ENCODE data around the gene LRRC43. TPM values are rescaled to one million over a fixed set of nuclear protein-coding genes. Genes with fewer than 3 reads are reported as not detected.
A peak's percentile ranks its signal among the peaks of the same experiment; 100 is the strongest.

Gene LRRC43
- total RNA-seq, 2 donors from 2014 or later = 1.1 to 9.3 TPM

DNA sequence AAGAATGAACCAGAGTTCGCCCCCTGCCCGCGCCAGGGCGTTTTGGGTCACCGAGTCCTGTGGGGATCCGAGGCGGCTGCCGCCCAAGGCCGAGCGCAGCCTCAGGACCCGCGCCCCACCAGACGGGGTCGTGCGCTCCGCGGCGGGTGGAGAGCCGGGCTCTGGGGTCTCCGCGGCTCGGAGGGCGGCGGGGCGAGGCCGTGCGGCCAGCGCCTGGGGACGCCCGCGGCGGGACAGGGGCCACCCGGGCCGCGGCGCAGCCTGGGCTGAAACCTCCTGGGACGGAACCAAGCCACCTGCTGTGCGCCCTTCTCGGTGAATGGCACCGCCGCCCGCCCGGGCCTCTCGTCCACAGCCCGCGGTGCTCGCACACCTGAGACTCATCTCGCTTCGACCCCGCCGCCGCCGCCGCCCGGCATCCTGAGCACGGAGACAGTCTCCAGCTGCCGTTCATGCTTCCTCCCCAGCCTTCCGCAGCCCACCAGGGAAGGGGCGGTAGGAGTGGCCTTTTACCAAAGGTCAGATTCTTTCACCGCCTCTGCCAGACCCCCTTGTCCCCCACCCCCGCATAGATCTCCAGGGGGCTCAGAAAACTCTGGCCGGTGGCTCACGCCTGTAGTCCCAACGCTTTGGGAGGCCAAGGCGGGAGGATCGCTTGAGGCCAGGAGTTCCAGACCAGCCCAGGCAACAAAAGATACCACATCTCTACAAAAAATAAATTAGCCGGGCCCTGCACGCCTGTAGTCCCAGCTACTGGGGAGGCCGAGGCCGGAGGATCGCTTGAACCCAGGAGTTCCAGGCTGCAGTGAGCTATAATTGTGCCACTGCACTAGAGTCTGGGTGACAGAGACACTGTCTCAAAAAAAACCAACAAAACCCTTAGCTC lies 21.5 kb downstream of the LRRC43 start:
- DNase-seq (ENCODE audit: low spot score) = no peak
- no peaks in the 10 kb centered on the region for H3K9me3 Mint-ChIP-seq
- peaks cover 7% of the 10 kb centered on the region for H3K36me3 Mint-ChIP-seq
- peak overlapping the region; percentile 78 for H3K4me3 Mint-ChIP-seq
- peaks cover 5 to 13% of the 10 kb centered on the region in 2 donors for H3K4me1 Mint-ChIP-seq (ENCODE audit: low read depth in 2 of 2)
- peak; percentile 2 to 12 for ATAC-seq
- peaks cover 11 to 17% of the 10 kb centered on the region in 2 donors for H3K27me3 Mint-ChIP-seq
- H3K27ac Mint-ChIP-seq = peak overlapping the region in 1 of 2 donors; percentile 21

DNA sequence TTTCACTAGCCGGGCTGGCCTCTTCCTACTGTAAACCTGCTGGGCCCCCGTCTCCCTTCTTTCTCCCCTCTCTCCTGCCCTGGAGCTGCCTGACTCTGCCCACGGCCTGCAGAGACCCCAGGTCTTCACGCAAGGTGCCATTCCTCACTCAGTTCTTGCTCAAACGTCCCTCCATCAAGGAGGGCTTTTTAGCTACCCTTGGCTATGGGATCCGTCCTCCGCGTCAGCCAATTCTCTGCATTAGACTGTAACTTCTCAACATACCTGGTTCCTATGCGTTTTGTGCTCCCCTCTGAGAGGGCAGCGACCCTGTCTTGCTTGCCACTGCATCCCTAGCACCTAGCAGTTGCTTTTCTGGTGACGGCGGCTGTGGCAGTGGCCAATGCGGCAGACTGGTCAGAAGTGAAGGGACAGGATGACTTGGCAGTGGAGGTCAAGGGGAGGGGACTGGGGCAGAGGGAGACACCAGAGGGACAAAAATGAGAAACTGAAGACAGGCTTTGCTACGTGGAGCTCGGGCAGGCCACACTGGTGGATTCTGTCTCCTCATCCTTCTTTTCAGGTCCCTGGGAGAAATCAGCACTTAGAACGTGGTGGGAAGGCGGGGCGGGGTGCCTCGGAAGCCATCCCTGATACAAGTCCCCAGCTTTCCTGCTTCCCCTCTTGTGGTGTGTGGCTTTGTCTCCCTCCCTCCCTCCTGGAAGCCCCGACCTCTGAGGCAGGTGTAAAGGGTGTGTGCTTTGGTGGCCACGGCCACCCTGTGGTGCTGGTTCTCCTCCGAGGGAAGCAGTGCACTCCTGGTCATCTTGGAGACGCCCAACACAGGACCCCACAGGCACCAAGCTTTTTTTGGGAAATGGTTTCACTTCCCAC lies 22.4 kb downstream of the LRRC43 start:
- no peak for DNase-seq (ENCODE audit: low spot score)
- peaks cover 11% of the 10 kb centered on the region for H3K36me3 Mint-ChIP-seq

DNA sequence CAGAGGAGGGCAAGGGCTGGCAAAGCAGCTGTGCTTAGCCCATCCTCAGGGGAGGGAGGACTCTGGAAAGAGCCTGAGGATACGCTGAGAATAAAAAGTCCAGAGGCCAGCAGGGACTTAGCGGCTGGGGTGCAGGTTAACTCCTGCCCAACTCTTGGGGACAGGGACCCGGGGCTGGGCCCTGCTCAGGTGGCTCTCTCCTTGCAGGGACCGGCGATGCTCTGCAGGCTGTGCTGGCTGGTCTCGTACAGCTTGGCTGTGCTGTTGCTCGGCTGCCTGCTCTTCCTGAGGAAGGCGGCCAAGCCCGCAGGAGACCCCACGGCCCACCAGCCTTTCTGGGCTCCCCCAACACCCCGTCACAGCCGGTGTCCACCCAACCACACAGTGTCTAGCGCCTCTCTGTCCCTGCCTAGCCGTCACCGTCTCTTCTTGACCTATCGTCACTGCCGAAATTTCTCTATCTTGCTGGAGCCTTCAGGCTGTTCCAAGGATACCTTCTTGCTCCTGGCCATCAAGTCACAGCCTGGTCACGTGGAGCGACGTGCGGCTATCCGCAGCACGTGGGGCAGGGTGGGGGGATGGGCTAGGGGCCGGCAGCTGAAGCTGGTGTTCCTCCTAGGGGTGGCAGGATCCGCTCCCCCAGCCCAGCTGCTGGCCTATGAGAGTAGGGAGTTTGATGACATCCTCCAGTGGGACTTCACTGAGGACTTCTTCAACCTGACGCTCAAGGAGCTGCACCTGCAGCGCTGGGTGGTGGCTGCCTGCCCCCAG lies 23.4 kb downstream of the LRRC43 start:
- Mint-ChIP-seq H3K4me3 (no peak overlapping the region), H3K9me3 (no peaks in the 10 kb centered on the region)

More for the DNA sequence above, 22.4 kb downstream of the LRRC43 start:
- Mint-ChIP-seq H3K4me3 (peak overlapping the region; percentile 78), H3K4me1 (ENCODE audit: low read depth in 2 of 2) (peaks cover 5 to 13% of the 10 kb centered on the region in 2 donors), H3K9me3 (no peaks in the 10 kb centered on the region), H3K27ac (peak overlapping the region in 1 of 2 donors; percentile 21), H3K27me3 (peaks cover 11 to 15% of the 10 kb centered on the region in 2 donors)
- ATAC-seq = no peak

DNA sequence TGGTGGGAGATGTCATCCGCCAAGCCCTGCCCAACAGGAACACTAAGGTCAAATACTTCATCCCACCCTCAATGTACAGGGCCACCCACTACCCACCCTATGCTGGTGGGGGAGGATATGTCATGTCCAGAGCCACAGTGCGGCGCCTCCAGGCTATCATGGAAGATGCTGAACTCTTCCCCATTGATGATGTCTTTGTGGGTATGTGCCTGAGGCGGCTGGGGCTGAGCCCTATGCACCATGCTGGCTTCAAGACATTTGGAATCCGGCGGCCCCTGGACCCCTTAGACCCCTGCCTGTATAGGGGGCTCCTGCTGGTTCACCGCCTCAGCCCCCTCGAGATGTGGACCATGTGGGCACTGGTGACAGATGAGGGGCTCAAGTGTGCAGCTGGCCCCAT lies 24.1 kb downstream of the LRRC43 start:
- no peak overlapping the region for H3K4me3 Mint-ChIP-seq
- peaks cover 5 to 13% of the 10 kb centered on the region in 2 donors for H3K4me1 Mint-ChIP-seq (ENCODE audit: low read depth in 2 of 2)
- H3K9me3 Mint-ChIP-seq = no peaks in the 10 kb centered on the region
- ATAC-seq (no peak), DNase-seq (ENCODE audit: low spot score) (no peak)
- H3K36me3 Mint-ChIP-seq = peaks cover 12% of the 10 kb centered on the region
- peaks cover 11 to 12% of the 10 kb centered on the region in 2 donors for H3K27me3 Mint-ChIP-seq
- no peak overlapping the region for H3K27ac Mint-ChIP-seq

More for the DNA sequence above, 23.4 kb downstream of the LRRC43 start:
- DNase-seq (ENCODE audit: low spot score) = no peak
- no peak for ATAC-seq
- peaks cover 11 to 15% of the 10 kb centered on the region in 2 donors for H3K27me3 Mint-ChIP-seq
- H3K4me1 Mint-ChIP-seq (ENCODE audit: low read depth in 2 of 2) = peaks cover 5 to 13% of the 10 kb centered on the region in 2 donors
- H3K36me3 Mint-ChIP-seq = peaks cover 11% of the 10 kb centered on the region
- H3K27ac Mint-ChIP-seq = no peak overlapping the region

DNA sequence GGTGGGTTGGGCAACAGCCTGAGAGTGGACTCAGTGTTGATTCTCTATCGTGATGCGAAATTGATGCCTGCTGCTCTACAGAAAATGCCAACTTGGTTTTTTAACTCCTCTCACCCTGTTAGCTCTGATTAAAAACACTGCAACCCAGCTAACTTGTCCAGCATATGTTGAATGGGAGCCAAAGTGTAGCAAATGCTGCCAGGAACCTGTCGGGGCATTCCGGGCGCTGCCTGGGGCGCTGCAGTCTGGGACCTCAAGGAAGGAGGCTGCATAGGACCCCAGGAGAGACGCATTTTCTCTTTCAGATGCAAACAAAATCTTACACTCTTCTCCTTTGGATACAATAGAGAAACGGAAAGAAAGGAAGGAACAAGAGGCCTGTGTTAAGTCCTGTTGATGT lies 24.5 kb downstream of the LRRC43 start:
- Mint-ChIP-seq H3K4me1 (ENCODE audit: low read depth in 2 of 2) (peaks cover 5 to 13% of the 10 kb centered on the region in 2 donors), H3K4me3 (no peak overlapping the region), H3K36me3 (peaks cover 16% of the 10 kb centered on the region), H3K27ac (no peak overlapping the region), H3K27me3 (peaks cover 11 to 12% of the 10 kb centered on the region in 2 donors), H3K9me3 (no peaks in the 10 kb centered on the region)
- DNase-seq (ENCODE audit: low spot score) = no peak
- ATAC-seq = no peak

DNA sequence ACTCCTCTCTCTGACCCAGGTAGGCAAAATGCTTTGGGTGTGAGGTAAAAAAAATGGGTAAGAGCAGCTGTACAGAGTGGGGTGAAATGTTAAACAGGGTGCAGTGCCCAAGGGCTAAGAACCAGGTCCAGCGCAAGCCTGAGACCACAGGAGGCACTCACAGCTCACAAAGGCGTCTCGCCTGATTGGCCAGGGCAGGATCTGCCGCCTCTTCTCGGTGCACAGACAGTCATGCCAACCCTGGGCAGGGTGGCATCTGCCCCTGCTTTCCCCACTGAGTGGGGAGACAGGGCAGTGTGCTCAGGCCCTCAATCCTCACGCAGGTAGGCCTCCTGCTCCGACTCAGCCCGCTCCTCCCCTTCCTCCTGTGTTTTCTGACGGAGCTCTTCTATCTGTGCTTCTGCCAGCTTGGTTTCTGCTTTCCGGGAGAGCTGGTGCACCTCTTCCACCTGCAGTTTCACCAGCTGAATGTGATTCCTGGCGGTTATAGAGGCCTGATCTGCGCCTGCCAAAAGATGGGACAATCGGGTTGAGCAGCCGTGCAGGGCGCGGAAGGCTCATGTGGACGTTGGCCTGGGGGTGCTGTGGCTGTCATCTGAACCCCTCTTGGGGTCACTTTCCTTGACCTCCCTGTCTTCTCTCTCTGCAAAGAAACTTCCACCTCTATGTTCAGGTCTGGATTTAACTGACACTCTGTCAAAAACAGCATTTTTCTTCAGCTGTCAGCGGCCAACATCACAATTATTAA lies 25.3 kb downstream of the LRRC43 start:
- H3K36me3 Mint-ChIP-seq = peaks cover 16% of the 10 kb centered on the region
- H3K9me3 Mint-ChIP-seq = no peaks in the 10 kb centered on the region

DNA sequence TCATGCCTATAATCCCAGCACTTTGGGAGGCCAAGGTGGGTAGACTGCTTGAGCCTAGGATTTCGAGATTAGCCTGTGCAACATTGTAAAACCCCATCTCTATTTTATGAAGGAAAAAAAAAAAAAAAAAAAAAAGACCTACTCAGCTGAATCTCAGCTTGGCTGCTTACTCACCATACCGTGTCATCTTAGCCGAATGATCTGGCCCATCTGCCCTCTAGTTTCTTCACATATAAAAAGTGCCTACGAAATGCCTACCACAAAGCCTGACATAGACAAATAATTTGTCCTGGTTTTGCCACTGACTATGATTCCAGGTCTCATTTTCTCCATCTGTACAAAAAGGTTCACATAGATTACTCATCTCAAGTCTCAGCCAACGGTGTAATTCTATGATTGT lies 32.8 kb downstream of the LRRC43 start:
- Mint-ChIP-seq H3K27me3 (no peaks in the 10 kb centered on the region), H3K36me3 (peaks cover 31% of the 10 kb centered on the region), H3K9me3 (no peaks in the 10 kb centered on the region), H3K4me1 (ENCODE audit: low read depth in 2 of 2) (peaks cover 0 to 3% of the 10 kb centered on the region in 2 donors), H3K4me3 (no peak overlapping the region), H3K27ac (no peak overlapping the region)
- DNase-seq (ENCODE audit: low spot score) (no peak), ATAC-seq (no peak)

More for the DNA sequence above, 25.3 kb downstream of the LRRC43 start:
- no peak overlapping the region for H3K4me3 Mint-ChIP-seq
- DNase-seq (ENCODE audit: low spot score) (no peak), ATAC-seq (no peak)
- H3K4me1 Mint-ChIP-seq (ENCODE audit: low read depth in 2 of 2) = peaks cover 5 to 8% of the 10 kb centered on the region in 2 donors
- H3K27ac Mint-ChIP-seq = no peak overlapping the region
- peaks cover 9 to 11% of the 10 kb centered on the region in 2 donors for H3K27me3 Mint-ChIP-seq

DNA sequence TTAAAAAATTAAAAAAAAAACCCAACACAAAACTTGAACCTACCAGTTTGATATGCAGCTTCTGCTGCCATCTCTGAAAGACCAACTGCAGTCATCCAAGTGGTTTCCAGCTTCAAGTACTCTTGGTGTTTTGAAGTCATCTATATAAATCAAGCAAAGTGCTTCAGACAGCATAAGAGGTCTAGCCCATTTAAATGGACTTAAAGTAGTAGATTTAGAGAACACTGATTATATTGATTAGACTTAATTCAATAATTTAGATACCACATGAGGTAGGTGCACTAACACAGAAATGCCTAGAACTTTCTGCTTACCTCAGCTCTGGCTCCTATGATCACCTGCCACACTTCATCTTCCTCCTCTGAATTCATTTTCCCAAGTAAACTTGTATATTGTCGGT lies 33.5 kb downstream of the LRRC43 start:
- no peak for ATAC-seq
- no peaks in the 10 kb centered on the region for H3K9me3 Mint-ChIP-seq
- no peak overlapping the region for H3K4me3 Mint-ChIP-seq
- H3K4me1 Mint-ChIP-seq (ENCODE audit: low read depth in 2 of 2) = peaks cover 0 to 3% of the 10 kb centered on the region in 2 donors
- peaks cover 31% of the 10 kb centered on the region for H3K36me3 Mint-ChIP-seq
- no peak for DNase-seq (ENCODE audit: low spot score)
- H3K27me3 Mint-ChIP-seq = no peaks in the 10 kb centered on the region
- no peak overlapping the region for H3K27ac Mint-ChIP-seq

DNA sequence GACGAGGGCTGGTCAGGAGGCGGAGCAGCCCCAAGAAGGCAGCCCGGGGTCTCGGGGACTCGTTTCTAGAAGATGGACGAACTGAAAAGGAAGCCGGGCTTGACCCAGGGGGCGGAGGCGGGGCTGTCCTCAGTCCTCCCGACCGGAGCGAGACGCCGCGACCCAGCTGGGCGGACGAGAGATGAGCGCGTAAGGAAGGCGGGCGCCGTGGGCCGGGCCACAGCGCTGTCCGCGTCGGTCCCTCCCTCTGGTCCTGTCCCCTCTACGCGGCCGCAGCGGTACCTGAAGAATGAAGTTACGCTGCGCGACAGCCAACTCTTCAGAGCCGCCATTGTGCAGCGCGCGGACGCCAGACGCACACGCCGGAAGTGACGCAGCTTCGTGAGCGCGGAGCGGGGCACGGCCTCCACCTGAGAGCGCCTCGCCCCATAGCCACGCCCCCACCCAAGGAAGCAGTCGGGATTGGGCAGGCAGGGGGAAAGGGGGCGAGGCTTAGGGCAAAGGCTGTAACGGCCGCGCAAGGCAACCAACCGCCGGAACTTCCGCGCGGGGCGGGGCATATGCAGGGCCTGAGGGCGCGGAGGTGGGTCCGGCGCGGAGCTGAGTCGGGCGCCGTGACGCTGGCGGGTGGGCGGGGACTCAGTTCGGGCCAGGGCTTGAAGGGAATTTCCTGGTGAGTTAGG lies 42.9 kb downstream of the LRRC43 start, which contains the start of gene DIABLO:
TSS of gene DIABLO (minus strand) at position 370 of the 683 bp plus-strand sequence. CDS start at position 332, 38 bp downstream.
- peak within 1 kb of the TSS; percentile 83 to 92 for H3K27ac Mint-ChIP-seq
- H3K36me3 Mint-ChIP-seq = peaks cover 12% of the 10 kb centered on the region
- H3K4me3 Mint-ChIP-seq = peak within 1 kb of the TSS; percentile 95
- ATAC-seq (peak; percentile 96), DNase-seq (ENCODE audit: low spot score) (peak; percentile 100)
- H3K27me3 Mint-ChIP-seq = no peaks in the 10 kb centered on the region
- no peaks in the 10 kb centered on the region for H3K9me3 Mint-ChIP-seq
- peaks cover 30 to 37% of the 10 kb centered on the region in 2 donors for H3K4me1 Mint-ChIP-seq (ENCODE audit: low read depth in 2 of 2)

DNA sequence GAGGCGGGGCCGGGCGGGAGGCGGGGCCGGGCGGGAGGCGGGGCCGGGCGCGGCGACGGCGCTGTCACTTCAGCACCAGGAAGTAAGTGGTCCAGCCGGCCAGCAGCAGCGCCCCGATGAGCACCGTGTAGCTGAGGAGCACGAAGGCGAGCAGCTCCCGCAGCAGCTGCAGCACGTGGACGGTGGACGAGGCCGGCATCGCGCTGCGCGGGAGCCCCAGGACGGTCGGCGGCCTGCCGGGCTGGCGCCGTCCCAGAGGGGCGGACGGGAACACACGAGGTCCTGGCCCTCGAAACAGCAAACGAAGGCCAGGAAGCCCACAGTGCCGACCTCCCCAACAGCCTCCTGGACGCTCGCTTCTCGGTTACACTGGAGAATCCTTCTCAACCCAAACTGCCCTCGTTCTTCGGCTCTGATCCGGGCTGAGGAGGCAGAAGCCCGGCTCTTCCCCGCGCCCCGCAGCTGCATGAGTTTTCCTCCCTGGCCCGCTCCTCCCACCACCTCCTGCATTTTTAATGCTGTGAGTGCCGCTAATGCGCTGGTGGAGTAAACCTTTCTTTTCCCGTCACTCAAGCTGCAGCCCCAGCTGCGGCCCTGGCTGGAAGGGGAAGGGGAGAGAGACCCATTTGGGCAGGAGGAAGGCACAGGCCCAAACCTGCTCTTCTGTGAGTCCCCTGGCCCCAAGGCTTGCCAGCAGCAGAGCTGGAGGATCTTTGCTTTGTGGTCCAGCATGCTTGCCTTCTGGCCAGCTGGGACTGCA lies 43.6 kb downstream of the LRRC43 start:
- Mint-ChIP-seq H3K4me3 (peak overlapping the region; percentile 87), H3K27ac (peak overlapping the region; percentile 59 to 74), H3K4me1 (ENCODE audit: low read depth in 2 of 2) (peaks cover 30 to 37% of the 10 kb centered on the region in 2 donors), H3K27me3 (no peaks in the 10 kb centered on the region), H3K9me3 (no peaks in the 10 kb centered on the region), H3K36me3 (peaks cover 12% of the 10 kb centered on the region)
- DNase-seq (ENCODE audit: low spot score) = no peak
- ATAC-seq = no peak

DNA sequence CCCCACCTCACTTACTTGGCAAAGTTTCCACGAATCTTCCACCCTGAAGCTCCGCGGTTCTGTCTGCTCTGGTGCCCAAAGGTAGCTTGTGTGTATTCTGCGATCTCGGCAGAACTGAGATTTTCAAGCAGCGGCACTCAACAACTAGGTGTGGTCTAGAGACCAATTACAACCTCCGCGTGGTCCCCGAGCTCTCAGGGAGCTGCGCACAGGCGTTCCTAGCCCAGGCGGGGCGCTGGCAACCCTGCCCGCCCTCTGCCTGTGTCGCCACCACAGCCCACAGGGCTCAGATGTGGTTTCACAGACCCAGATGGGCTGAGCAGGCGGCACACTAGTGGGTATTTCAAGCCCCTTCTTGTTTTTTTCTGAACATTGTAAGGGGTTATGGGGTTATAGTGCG lies 44.4 kb downstream of the LRRC43 start:
- H3K27me3 Mint-ChIP-seq = no peaks in the 10 kb centered on the region
- ATAC-seq (no peak), DNase-seq (ENCODE audit: low spot score) (no peak)
- H3K9me3 Mint-ChIP-seq = no peaks in the 10 kb centered on the region
- peak overlapping the region; percentile 87 for H3K4me3 Mint-ChIP-seq
- peaks cover 16% of the 10 kb centered on the region for H3K36me3 Mint-ChIP-seq
- H3K4me1 Mint-ChIP-seq (ENCODE audit: low read depth in 2 of 2) = peaks cover 30 to 37% of the 10 kb centered on the region in 2 donors
- peak overlapping the region; percentile 59 to 74 for H3K27ac Mint-ChIP-seq
